ENCODE data around the gene TMEM234. TPM values are rescaled to one million over a fixed set of nuclear protein-coding genes. Genes with fewer than 3 reads are reported as not detected.

Gene TMEM234
- total and polyA plus RNA-seq, 10 of the 15 experiments (the other 5 are each of a cell fraction or from before 2014, with no cell fraction given): 2.9 to 10.9 (median 6.4) TPM

DNA sequence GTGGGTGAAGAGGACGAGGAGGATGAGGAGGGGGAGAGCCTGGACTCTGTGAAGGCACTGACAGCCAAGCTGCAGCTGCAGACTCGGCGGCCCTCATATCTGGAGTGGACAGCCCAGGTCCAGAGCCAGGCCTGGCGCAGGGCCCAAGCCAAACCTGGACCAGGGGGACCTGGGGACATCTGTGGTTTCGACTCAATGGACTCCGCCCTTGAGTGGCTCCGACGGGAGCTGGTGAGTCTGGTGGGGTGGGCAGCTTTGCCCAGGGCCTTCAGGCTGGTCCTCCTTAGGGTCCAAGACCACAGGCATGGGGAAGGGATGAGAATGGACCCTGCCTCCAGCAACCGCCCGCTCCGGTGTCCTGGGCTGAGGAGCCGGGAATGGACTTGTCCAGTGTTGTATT is 25.3 kb upstream of the TMEM234 start:
- H3K27ac ChIP-seq (ENCODE audit: control insufficient read depth, insufficient read depth): no peak overlapping the region
- 98% methylated on average over 12 of the region's 12 CpGs for WGBS (ENCODE audit: insufficient coverage, insufficient replicate concordance, low lambda C conversion rate, missing lambda C conversion rate)
- ChIA-PET RAD21 (ENCODE audit: unreplicated experiment) (interaction anchor here (1.1 to 4.7 kb wide), 8 partner anchors 25 to 152 kb away, joined by 3 to 45 read pairs (median 8); partner anchors contain the start of genes EIF3I, MARCKSL1 and TMEM234), SMC1A (ENCODE audit: uncharacterized antibody, unreplicated experiment) (interaction anchor here (0.5 to 14.4 kb wide), 7 partner anchors 26 to 282 kb away, joined by 3 to 124 read pairs (median 4); no protein-coding TSS in a partner anchor), POLR2A (interaction anchor here (0.7 to 3.1 kb wide), 2 partner anchors 47 to 67 kb away, joined by 3 to 7 read pairs; partner anchors contain the start of genes CCDC28B and TXLNA), CTCF (interaction anchor here (0.6 to 9.6 kb wide), 21 partner anchors 9 to 262 kb away, joined by 3 to 123 read pairs (median 12); partner anchors contain the start of genes EIF3I, HDAC1, MARCKSL1 and TMEM234)
- no peak overlapping the region for H3K9ac ChIP-seq (ENCODE audit: control insufficient read depth, insufficient read depth, low read length)
- H3K79me2 ChIP-seq (ENCODE audit: control insufficient read depth, insufficient read depth, low read length): peaks cover 18% of the 10 kb centered on the region
- no peaks in the 10 kb centered on the region for H3K36me3 ChIP-seq (ENCODE audit: control insufficient read depth in 2 of 2, insufficient read depth in 2 of 2, low read length in 1 of 2)
- ATAC-seq (no peak), DNase-seq (ENCODE audit: low read depth, low spot score) (no peak), FAIRE-seq (no peak)
- H3K27me3 ChIP-seq (replicated peaks in 1 of 2; ENCODE audit: control insufficient read depth in 2 of 2, insufficient read depth in 2 of 2, low read length in 1 of 2): no peaks in the 10 kb centered on the region
- intact Hi-C loops (cut with micrococcal nuclease; ENCODE audit: unreplicated experiment): no loop called here
- no peaks in the 10 kb centered on the region for H3K9me3 ChIP-seq (replicated peaks; ENCODE audit: control insufficient read depth, insufficient read depth, low read length)
- peaks cover 48% of the 10 kb centered on the region for H3K4me1 ChIP-seq (ENCODE audit: control insufficient read depth, insufficient read depth, low read length)
- TF ChIP-seq NFXL1 (IDR thresholded peaks at IDR 0.05; ENCODE audit: borderline replicate concordance) (no peak), EP300 (IDR thresholded peaks at IDR 0.05; ENCODE audit: borderline replicate concordance in 1 of 2, control insufficient read depth in 1 of 2, low read depth in 2 of 2, low read length in 2 of 2) (no peak), CREM (IDR thresholded peaks at IDR 0.05; ENCODE audit: low read depth) (no peak), NFYA (IDR thresholded peaks at IDR 0.05; ENCODE audit: borderline replicate concordance, low read depth, low read length) (no peak), SPI1 (IDR thresholded peaks at IDR 0.05; ENCODE audit: borderline replicate concordance, insufficient read depth, low read depth, low read length) (no peak), MYC (IDR thresholded peaks at IDR 0.05; ENCODE audit: insufficient read depth, insufficient read length, insufficient replicate concordance, low read length, severe bottlenecking) (no peak), RBBP5 (conservative IDR thresholded peaks at IDR 0.05) (no peak), YBX1 (IDR thresholded peaks at IDR 0.05) (no peak)
- TF ChIP-seq, protein P1, sequence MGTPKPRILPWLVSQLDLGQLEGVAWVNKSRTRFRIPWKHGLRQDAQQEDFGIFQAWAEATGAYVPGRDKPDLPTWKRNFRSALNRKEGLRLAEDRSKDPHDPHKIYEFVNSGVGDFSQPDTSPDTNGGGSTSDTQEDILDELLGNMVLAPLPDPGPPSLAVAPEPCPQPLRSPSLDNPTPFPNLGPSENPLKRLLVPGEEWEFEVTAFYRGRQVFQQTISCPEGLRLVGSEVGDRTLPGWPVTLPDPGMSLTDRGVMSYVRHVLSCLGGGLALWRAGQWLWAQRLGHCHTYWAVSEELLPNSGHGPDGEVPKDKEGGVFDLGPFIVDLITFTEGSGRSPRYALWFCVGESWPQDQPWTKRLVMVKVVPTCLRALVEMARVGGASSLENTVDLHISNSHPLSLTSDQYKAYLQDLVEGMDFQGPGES (IDR thresholded peaks at IDR 0.05): no peak
- no peak overlapping the region for H3K4me3 ChIP-seq
- no peak overlapping the region for H3K4me2 ChIP-seq (ENCODE audit: control insufficient read depth, insufficient read depth)
- H4K20me1 ChIP-seq (ENCODE audit: control insufficient read depth, insufficient read depth): no peaks in the 10 kb centered on the region
- no peak overlapping the region for H2AFZ ChIP-seq (ENCODE audit: control insufficient read depth, low read depth, low read length)
- BruUV-seq (replicated peaks): no TSS peak
- in situ Hi-C loops (cut with MboI): no loop called here

Measured in GM12878 (cell line).